HL-60 (cell line): ENCODE measurements around the gene ADD3.

Experiments
- POLR2AphosphoS5 ChIP-seq: IDR thresholded peaks from 2 replicates; pipeline ENCODE4 v1.6.1; 2012; ENCODE audit warnings: low read depth
- TF ChIP-seq, protein P1 (sequence below): IDR thresholded peaks from one replicate; pipeline ENCODE4 v1.5.1; 2011; ENCODE audit warnings: low read length, control low read depth, inconsistent platforms; ENCODE audit not compliant: insufficient read depth
- TF ChIP-seq, protein P2 (sequence below): IDR thresholded peaks from 2 replicates; pipeline ENCODE4 v1.6.1; 2012; ENCODE audit warnings: low read depth; ENCODE audit not compliant: insufficient replicate concordance

DNA sequence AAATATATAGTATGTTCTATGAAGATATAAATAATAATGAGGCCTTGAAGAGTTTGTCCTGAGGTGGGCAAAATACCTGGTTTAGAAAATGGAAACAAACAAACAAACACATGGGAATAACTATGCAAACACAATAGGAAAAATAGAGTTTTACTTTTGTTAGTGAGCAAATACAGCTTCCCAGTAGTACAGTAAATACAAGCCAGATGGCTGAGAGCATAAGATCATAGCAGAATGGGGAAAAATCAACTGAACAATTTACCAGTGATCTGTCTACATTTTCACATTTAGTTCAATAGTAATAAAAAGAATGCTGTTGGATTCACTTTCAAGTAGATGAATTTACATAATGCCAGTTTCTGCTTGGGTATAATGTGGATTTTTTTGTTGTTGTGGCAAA lies 45.1 kb downstream of the ADD3 start:
- TF ChIP-seq POLR2AphosphoS5, result no peak
- TF ChIP-seq, protein P1, sequence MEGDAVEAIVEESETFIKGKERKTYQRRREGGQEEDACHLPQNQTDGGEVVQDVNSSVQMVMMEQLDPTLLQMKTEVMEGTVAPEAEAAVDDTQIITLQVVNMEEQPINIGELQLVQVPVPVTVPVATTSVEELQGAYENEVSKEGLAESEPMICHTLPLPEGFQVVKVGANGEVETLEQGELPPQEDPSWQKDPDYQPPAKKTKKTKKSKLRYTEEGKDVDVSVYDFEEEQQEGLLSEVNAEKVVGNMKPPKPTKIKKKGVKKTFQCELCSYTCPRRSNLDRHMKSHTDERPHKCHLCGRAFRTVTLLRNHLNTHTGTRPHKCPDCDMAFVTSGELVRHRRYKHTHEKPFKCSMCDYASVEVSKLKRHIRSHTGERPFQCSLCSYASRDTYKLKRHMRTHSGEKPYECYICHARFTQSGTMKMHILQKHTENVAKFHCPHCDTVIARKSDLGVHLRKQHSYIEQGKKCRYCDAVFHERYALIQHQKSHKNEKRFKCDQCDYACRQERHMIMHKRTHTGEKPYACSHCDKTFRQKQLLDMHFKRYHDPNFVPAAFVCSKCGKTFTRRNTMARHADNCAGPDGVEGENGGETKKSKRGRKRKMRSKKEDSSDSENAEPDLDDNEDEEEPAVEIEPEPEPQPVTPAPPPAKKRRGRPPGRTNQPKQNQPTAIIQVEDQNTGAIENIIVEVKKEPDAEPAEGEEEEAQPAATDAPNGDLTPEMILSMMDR, result no peak
- TF ChIP-seq, protein P2, sequence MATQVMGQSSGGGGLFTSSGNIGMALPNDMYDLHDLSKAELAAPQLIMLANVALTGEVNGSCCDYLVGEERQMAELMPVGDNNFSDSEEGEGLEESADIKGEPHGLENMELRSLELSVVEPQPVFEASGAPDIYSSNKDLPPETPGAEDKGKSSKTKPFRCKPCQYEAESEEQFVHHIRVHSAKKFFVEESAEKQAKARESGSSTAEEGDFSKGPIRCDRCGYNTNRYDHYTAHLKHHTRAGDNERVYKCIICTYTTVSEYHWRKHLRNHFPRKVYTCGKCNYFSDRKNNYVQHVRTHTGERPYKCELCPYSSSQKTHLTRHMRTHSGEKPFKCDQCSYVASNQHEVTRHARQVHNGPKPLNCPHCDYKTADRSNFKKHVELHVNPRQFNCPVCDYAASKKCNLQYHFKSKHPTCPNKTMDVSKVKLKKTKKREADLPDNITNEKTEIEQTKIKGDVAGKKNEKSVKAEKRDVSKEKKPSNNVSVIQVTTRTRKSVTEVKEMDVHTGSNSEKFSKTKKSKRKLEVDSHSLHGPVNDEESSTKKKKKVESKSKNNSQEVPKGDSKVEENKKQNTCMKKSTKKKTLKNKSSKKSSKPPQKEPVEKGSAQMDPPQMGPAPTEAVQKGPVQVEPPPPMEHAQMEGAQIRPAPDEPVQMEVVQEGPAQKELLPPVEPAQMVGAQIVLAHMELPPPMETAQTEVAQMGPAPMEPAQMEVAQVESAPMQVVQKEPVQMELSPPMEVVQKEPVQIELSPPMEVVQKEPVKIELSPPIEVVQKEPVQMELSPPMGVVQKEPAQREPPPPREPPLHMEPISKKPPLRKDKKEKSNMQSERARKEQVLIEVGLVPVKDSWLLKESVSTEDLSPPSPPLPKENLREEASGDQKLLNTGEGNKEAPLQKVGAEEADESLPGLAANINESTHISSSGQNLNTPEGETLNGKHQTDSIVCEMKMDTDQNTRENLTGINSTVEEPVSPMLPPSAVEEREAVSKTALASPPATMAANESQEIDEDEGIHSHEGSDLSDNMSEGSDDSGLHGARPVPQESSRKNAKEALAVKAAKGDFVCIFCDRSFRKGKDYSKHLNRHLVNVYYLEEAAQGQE, result no peak
